Neural cell (in vitro differentiated cells): ENCODE measurements around the gene MAP3K14. TPM values are rescaled to one million over a fixed set of nuclear protein-coding genes. Genes with fewer than 3 reads are reported as not detected.

Experiments
- H2AFZ ChIP-seq: fragments of 200-600, 300-800 bp; sonication (generic), shearing (Covaris generic); 2 replicates; pipeline ENCODE4 v1.6.0; 2014; ENCODE audit warnings: low read depth, mild to moderate bottlenecking, antibody characterized with exemption, low read length, moderate library complexity
- H3F3A ChIP-seq: fragments of 200-600 bp; shearing (Covaris generic); 2 replicates; pipeline ENCODE4 v1.6.1; 2016; ENCODE audit warnings: mild to moderate bottlenecking, moderate library complexity, mixed read lengths, antibody characterized with exemption, low read length; ENCODE audit not compliant: insufficient read depth, poor library complexity, severe bottlenecking
- H3K27ac ChIP-seq: fragments of 200-600, 300-800 bp; sonication (generic), shearing (Covaris generic); 2 replicates; pipeline ENCODE4 v1.5.1; 2014; ENCODE audit warnings: mild to moderate bottlenecking, low read length, moderate library complexity
- H3K27me3 ChIP-seq: fragments of 300-800, 200-600 bp; sonication (generic), shearing (Covaris generic); 2 replicates; pipeline ENCODE4 v1.6.0; 2014; ENCODE audit warnings: mild to moderate bottlenecking, low read depth, low read length, moderate library complexity; ENCODE audit not compliant: insufficient read depth
- H3K36me3 ChIP-seq: fragments of 300-800, 200-600 bp; sonication (generic), shearing (Covaris generic); 2 replicates; pipeline ENCODE4 v1.5.1; 2014; ENCODE audit warnings: mild to moderate bottlenecking, antibody characterized with exemption, low read length, moderate library complexity; ENCODE audit not compliant: insufficient read depth
- H3K4me2 ChIP-seq: fragments of 300-800, 200-600 bp; sonication (generic), shearing (Covaris generic); 2 replicates; pipeline ENCODE4 v1.6.0; 2014; ENCODE audit warnings: mild to moderate bottlenecking, low read length
- H3K4me3 ChIP-seq: fragments of 300-800, 200-600 bp; sonication (generic), shearing (Covaris generic); 2 replicates; pipeline ENCODE4 v1.5.1; 2014; ENCODE audit warnings: mild to moderate bottlenecking, low read length, moderate library complexity
- H3K79me2 ChIP-seq: fragments of 200-600 bp; shearing (Covaris generic); replicated peaks from 2 replicates; pipeline ENCODE4 v1.6.0; 2014; ENCODE audit warnings: mild to moderate bottlenecking, low read length, moderate library complexity; ENCODE audit not compliant: insufficient read depth
- H3K9ac ChIP-seq: fragments of 300-800, 200-600 bp; sonication (generic), shearing (Covaris generic); 2 replicates; pipeline ENCODE4 v1.6.1; 2016; ENCODE audit warnings: mild to moderate bottlenecking, low read length, mixed read lengths
- H3K9me2 ChIP-seq: fragments of 200-600 bp; shearing (Covaris generic); 2 replicates; pipeline ENCODE4 v1.6.1; 2016; ENCODE audit warnings: mild to moderate bottlenecking, low read length, mixed read lengths; ENCODE audit not compliant: insufficient read depth
- H3K9me3 ChIP-seq: fragments of 200-600, 300-800 bp; sonication (generic), shearing (Covaris generic); 2 replicates; pipeline ENCODE4 v1.6.1; 2016; ENCODE audit warnings: mild to moderate bottlenecking, mixed run types, low read length, moderate library complexity, mixed read lengths
- H4K20me1 ChIP-seq: fragments of 200-600 bp; shearing (Covaris generic); 2 replicates; pipeline ENCODE4 v1.6.1; 2016; ENCODE audit warnings: mild to moderate bottlenecking, mixed run types; ENCODE audit not compliant: insufficient read depth
- CTCF ChIP-seq: fragments of 450-650 bp; IDR thresholded peaks from 2 replicates; pipeline ENCODE4 v1.5.1; 2014; ENCODE audit warnings: antibody characterized with exemption, mild to moderate bottlenecking, moderate library complexity; ENCODE audit not compliant: poor library complexity, severe bottlenecking
- EP300 ChIP-seq: fragments of 450-650 bp; conservative IDR thresholded peaks from 2 replicates; pipeline ENCODE4 v1.6.1; 2014; ENCODE audit warnings: antibody characterized with exemption, mild to moderate bottlenecking, moderate library complexity; ENCODE audit not compliant: poor library complexity, severe bottlenecking
- EZH2 ChIP-seq: fragments of 200-600, 300-800 bp; shearing (Covaris generic), sonication (generic); IDR thresholded peaks from 2 replicates; pipeline ENCODE4 v1.6.1; 2014; ENCODE audit warnings: antibody characterized with exemption, low read length, borderline replicate concordance, mild to moderate bottlenecking; ENCODE audit not compliant: insufficient read depth, poor library complexity, severe bottlenecking
- MXI1 ChIP-seq: fragments of 450-650 bp; conservative IDR thresholded peaks from 2 replicates; pipeline ENCODE4 v1.6.1; 2014; ENCODE audit warnings: antibody characterized with exemption, mild to moderate bottlenecking; ENCODE audit not compliant: poor library complexity, severe bottlenecking
- POLR2AphosphoS5 ChIP-seq: IDR thresholded peaks from 2 replicates; pipeline ENCODE4 v1.6.1; 2012
- RAD21 ChIP-seq: fragments of 450-650 bp; conservative IDR thresholded peaks from 2 replicates; pipeline ENCODE4 v1.6.1; 2014; ENCODE audit warnings: antibody characterized with exemption, mild to moderate bottlenecking, moderate library complexity
- REST ChIP-seq: IDR thresholded peaks from 2 replicates; pipeline ENCODE4 v1.6.1; 2012; ENCODE audit warnings: borderline replicate concordance
- SMC3 ChIP-seq: fragments of 450-650 bp; conservative IDR thresholded peaks from 2 replicates; pipeline ENCODE4 v1.6.1; 2014; ENCODE audit warnings: antibody characterized with exemption, mild to moderate bottlenecking, moderate library complexity; ENCODE audit not compliant: poor library complexity
- TAF1 ChIP-seq: IDR thresholded peaks from 2 replicates; pipeline ENCODE4 v1.6.1; 2012; ENCODE audit warnings: low read depth
- polyA plus RNA-seq: library from polyadenylated mRNA; depleted of rRNA; stranded (reverse); fragments of >200 nt; gene quantifications from 2 replicates; pipeline ENCODE4 v1.2.3, GENCODE V29; 2014

Gene MAP3K14
- polyA plus RNA-seq, 1 donor from 2014 or later, result 6.7 TPM

- no peak overlapping the region for H3K4me3 ChIP-seq
- H2AFZ ChIP-seq, result no peak overlapping the region
- H3K27me3 ChIP-seq, result no peaks in the 10 kb centered on the region
- no peaks in the 10 kb centered on the region for H3K9me2 ChIP-seq
- H4K20me1 ChIP-seq, result no peaks in the 10 kb centered on the region
- no peak overlapping the region for H3K9ac ChIP-seq
- no peaks in the 10 kb centered on the region for H3F3A ChIP-seq
- no peaks in the 10 kb centered on the region for H3K79me2 ChIP-seq
- TF ChIP-seq EP300 (no peak), SMC3 (peak; percentile 40), POLR2AphosphoS5 (no peak), RAD21 (no peak), EZH2 (no peak), TAF1 (no peak), MXI1 (no peak), CTCF (peak; percentile 53), REST (no peak)
- H3K27ac ChIP-seq, result no peak overlapping the region
- no peaks in the 10 kb centered on the region for H3K36me3 ChIP-seq
- H3K4me2 ChIP-seq, result no peak overlapping the region
- no peaks in the 10 kb centered on the region for H3K9me3 ChIP-seq
Observed at GRCh38 chr17:45235416-45236281, 81.2 kb downstream of the MAP3K14 start.

- no peaks in the 10 kb centered on the region for H3K9me2 ChIP-seq
- no peaks in the 10 kb centered on the region for H3K36me3 ChIP-seq
- H3F3A ChIP-seq, result no peaks in the 10 kb centered on the region
- no peaks in the 10 kb centered on the region for H4K20me1 ChIP-seq
- no peak overlapping the region for H3K4me2 ChIP-seq
- no peaks in the 10 kb centered on the region for H3K9me3 ChIP-seq
- H3K9ac ChIP-seq, result no peak overlapping the region
- no peak overlapping the region for H3K4me3 ChIP-seq
- TF ChIP-seq RAD21 (peak; percentile 39), TAF1 (no peak), EZH2 (no peak), SMC3 (peak; percentile 38), CTCF (peak; percentile 63), REST (no peak), POLR2AphosphoS5 (no peak), MXI1 (no peak), EP300 (no peak)
- no peak overlapping the region for H2AFZ ChIP-seq
- no peaks in the 10 kb centered on the region for H3K79me2 ChIP-seq
- no peak overlapping the region for H3K27ac ChIP-seq
- no peaks in the 10 kb centered on the region for H3K27me3 ChIP-seq
Observed at GRCh38 chr17:45234641-45235415, 82.0 kb downstream of the MAP3K14 start.
